Stimulated activated naive CD4-positive, alpha-beta T cell treated with Interleukin-2 at 50 U/mL for 16 hours (primary cell): ENCODE measurements around the gene ASTN2.

Source experiments
- DNase-seq: peaks from one replicate; lab custom pipeline; 2025; lab: John Stamatoyannopoulos, UW

ASTN2 gene

GRCh38 chr9:116414374-116414773, 1000.5 kb downstream of the ASTN2 start:
- DNase-seq: no peak

- DNase-seq: no peak
Measured at GRCh38 chr9:116411506-116411905, 1003.4 kb downstream of the ASTN2 start.

GRCh38 chr9:116409638-116410037, 1005.2 kb downstream of the ASTN2 start:
- DNase-seq: no peak

DNA sequence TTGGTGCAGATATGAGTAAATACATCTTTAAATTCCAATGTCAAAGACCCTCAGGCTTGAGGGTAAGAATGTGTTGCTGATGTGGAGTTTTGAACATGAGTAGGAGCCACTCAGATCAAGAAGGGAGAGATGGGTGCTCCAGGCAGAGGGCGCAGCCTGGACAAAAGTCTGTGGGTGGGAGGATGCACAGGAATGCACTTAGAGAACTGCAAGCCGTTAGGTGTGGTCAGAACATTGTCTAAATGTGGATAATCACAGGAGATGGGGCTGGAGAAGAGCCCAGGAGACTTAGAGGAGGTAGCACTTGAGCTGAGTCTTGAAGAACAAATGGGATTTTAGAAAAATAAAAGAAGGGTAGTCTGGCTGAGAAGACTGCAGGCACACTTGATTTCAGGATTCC, 1005.7 kb downstream of the ASTN2 start:
- no peak for DNase-seq

- no peak for DNase-seq
Measured at GRCh38 chr9:116406469-116406868, 1008.4 kb downstream of the ASTN2 start.

GRCh38 chr9:116405321-116405720, 1009.5 kb downstream of the ASTN2 start:
- no peak for DNase-seq

DNA sequence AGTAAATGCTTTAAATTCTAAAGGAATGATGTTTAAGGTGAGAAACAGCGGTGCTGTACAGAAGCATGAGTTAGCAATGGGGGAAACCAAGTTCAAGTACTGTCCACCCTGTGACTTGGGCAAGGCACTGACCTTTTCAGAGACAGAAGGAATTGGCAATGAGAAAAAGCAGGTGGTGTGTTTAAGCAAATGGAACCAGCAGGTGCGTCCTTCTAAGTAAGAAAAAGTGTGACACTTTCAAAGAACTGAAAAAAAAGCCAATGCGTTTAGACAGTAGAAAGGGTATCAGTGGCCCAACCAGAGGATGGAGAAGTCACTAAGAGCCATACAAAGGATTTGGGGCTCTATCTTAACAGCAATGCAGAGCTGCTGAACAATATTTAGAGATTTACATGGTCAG, 1010.6 kb downstream of the ASTN2 start:
- no peak for DNase-seq

DNA sequence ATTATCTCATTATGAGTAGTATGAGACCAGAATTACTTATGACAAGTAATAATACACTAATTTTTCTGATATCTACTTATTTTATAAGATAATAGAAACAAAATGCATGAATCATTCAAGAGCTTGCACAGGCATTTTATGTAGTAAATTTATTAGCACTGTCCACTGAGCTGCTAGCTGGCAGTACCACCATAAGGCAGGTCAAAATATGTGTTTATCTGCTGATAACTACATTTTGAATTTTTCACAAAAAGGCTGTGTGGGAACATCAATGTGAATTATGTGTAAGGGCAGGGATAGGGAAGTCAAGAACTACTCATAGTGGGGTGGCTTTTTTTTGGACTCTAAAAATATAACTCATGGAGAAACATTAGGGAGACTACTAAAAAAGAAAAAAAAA, 1011.7 kb downstream of the ASTN2 start:
- no peak for DNase-seq

GRCh38 chr9:116395699-116396037, 1019.2 kb downstream of the ASTN2 start:
- no peak for DNase-seq

DNA sequence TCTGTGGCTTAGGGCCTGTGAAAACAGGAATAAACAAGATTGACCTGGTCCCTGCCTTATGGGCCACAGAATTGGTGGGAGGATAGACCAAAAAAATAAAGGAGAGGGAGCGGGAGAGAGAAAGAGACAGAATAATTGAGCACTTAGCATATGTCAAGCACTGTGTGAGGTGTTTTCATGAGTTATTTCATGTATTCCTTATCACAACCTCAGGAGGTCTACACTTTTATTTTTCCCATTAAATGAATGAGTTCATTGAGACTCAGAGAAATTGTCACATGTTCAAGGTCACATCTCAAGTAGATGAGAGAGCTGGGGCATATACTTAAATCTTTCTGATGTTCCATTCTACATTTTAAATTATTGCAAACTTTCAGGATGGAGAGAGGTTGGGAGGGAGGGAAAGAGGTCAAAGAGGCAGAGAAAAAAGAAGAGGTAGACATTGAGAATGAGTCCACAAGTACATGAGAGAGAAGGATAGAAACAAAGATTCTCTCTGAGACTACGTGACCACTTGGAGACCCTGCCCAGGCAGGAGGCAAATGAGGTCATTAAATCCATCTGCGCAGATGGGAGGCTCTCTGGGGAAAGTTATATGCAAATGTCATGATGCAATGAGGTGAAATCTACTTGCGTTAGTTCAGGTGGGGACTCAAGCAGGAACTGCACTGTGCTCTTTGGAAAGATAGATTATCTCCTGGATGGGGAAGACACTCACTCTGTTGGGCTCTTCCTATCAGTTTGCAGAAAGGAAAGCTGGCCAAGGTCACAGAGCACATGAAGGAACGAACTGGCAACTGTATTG, 1019.8 kb downstream of the ASTN2 start:
- DNase-seq: no peak

DNA sequence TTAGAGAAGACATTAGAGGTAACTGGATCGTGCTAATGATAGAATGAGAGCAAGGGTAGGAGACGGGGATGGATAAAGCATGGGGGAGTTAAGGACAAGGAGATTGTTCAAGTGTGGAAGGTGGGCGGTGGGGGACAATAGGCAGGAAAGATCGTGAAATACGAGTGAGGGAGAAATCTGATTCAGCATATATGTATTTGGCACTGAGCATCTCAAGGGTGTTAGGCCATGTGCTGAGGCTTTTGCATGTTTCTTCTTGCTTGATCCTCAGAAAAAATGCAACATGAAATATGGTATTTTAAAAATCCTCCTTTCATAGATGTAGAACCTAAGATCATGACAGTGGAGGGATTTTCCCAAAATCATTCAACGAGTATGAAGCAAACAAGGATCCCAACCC, 1020.8 kb downstream of the ASTN2 start:
- no peak for DNase-seq

DNA sequence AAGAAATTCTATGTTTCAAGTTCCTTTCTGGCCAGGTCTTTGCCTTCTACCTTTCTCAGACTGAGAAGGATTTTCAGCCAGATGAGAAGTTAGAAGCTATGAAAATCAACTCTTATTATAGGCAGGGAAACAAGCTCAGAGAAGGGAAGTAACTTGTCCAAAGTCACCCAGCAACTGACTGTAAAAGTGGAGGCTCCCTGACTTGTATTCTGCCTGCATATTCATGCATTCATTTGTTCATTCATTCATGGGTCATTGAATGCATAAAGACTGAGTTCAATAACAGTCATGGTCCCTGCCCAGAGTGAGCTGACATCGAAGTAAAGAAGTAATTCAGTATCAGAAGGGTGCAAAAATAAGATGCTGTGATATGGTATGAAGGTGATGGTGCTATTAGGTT, 1021.7 kb downstream of the ASTN2 start:
- no peak for DNase-seq

DNA sequence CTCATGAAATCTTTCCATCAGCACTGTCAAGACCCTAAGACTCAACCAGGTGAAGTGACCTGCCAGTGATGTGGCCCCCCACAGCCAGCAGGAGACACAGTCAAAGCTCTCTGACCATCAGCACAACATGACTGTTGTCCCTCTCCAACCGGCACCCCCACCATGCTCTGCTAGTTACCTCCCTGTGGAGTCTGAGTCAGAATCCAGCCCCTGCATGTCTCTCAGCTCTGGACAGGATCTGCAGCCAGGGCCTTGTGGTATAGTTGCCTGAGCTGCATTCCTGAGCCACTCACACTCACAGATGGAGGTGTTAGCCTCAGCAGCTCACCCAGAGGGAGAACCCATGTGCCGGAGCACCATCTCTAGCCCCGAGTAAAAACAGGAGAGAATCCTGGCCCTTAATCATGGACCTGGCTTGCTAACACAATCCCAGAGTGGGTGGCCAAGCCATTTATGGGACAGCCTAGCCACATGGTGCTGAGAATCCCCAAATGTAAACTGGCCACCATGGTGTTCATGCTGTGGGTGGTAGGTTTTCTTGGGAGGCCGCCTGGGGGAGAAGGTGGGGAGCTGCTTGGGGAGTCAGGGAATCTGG, 1023.5 kb downstream of the ASTN2 start:
- DNase-seq: no peak

- no peak for DNase-seq
Measured at GRCh38 chr9:116390303-116391228, 1024.3 kb downstream of the ASTN2 start.

- DNase-seq: no peak
Measured at GRCh38 chr9:116389541-116390302, 1025.1 kb downstream of the ASTN2 start.

DNA sequence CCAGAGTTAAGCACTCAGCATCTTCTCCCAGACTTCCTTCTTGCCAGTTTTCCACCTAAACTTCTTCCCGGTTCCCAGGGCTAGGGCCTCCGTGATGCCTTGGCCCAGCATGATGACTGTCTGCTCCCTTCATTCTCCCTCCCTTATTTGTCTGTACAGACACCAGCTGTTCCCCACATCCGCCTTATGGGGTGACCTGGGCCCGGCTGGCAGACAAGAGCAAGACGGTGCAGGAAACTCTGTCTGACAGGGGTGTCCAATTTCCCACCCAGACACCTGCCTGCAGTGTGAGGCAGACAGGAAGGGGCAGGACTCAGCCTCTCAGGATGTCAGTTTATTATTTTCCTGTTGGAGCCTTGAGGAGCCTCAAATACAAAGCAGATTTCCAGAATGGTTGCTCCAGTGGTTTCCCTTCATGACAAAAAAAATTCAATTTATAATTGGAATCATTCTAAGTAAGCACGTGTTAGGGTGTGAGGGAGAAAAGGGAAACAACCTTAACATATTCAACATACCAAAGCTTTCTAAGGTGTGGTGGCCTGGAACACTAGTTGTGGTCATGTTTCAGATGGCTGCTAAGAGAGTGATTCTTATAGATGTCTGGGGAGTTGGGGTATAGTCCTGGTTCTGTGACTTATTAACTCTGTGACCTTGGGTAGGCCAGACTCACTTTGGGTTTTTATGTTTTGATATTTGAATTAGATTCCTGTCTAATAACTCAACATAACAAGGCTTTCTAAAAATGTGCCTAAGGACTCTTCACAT, 1026.7 kb downstream of the ASTN2 start:
- DNase-seq: no peak

GRCh38 chr9:116383936-116384335, 1030.9 kb downstream of the ASTN2 start:
- DNase-seq: no peak

DNA sequence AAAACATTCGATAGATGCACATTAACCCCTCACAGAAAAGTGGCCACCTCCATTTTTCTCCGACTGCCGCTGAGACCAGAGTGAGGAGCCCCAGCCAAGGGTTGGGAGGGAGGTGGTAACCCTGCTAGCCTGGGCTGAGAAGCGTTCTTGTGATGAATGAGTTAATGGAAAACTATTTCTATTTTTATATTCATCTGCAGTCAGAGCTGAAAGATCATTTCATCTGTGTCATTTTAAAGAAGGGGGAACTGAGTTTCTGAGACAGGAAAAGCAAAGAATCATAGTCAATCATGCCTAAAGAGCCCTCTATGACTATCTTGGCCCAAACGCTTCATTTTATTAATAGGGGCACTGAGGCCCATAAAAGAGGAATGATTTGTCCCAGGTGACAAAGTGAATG, 1031.7 kb downstream of the ASTN2 start:
- no peak for DNase-seq

GRCh38 chr9:116382053-116382452, 1032.8 kb downstream of the ASTN2 start:
- no peak for DNase-seq

GRCh38 chr9:116381350-116381749, 1033.5 kb downstream of the ASTN2 start:
- no peak for DNase-seq

- no peak for DNase-seq
Measured at GRCh38 chr9:116380496-116380995, 1034.3 kb downstream of the ASTN2 start.
